Ovary (tissue), 3 donors: ENCODE results near the gene GPA33.

ENCODE experiments used
- CTCF ChIP-seq, 3 donors: fragments of 450-650 bp in 2 of 3; fragments of 200-600 bp in 1 of 3; IDR thresholded peaks; one replicate each; pipeline versions ENCODE4 v1.5.1 to v1.8.0; 2016 to 2022; ENCODE audit warnings: antibody characterized with exemption in 3 of 3, mild to moderate bottlenecking in 1 of 3
- EP300 ChIP-seq: sonication (generic); formaldehyde crosslinking; IDR thresholded peaks from one replicate; pipeline ENCODE4 v1.6.1; 2017; ENCODE audit warnings: antibody characterized with exemption
- POLR2A ChIP-seq: fragments of 450-650 bp; IDR thresholded peaks from one replicate; pipeline ENCODE4 v1.6.1; 2017; ENCODE audit warnings: antibody characterized with exemption, mild to moderate bottlenecking, moderate library complexity
- donor health status: DM: no; HTN: no; CAD: no.

- TF ChIP-seq CTCF (IDR thresholded peaks at IDR 0.05): no peak
- no peak for TF ChIP-seq POLR2A
- TF ChIP-seq EP300: no peak
Observed at GRCh38 chr1:167119696-167120095, 29.5 kb upstream of the GPA33 start.
